ENCODE measurements around the gene SRRM1. TPM values are rescaled to one million over a fixed set of nuclear protein-coding genes. Genes with fewer than 3 reads are reported as not detected.

The SRRM1 gene
- total and polyA plus RNA-seq, 2 of the 8 experiments (the other 6 are each of a cell fraction or from before 2014, with no cell fraction given), result 77.1 to 255 TPM

DNA sequence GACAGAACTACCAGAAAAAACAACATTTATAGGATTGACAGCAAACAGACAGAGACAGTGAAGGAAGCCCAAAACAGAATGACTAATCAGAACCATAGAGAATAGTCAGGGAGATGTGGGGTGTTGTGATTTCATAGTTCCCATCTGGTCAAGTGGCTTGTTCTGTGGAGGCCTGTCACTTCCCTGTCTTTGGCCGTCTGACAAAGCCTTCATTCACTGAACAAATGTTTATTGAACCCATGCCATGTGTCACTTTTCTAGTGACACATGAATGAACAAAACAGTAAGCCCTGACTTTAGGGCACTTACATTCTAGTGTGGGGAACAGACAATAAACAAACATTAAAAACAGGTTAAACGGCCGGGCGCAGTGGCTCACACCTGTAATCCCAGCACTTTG is 3.2 kb upstream of the SRRM1 start:
- 0 out of 2 replicates have a peak overlapping the region, but pooled peaks have one; percentile 10 for H2BK20ac ChIP-seq (ENCODE audit: low read length)
- no peak overlapping the region for H3K4ac ChIP-seq (replicated peaks; ENCODE audit: insufficient read length, low read depth, low read length)
- no peak overlapping the region for H2BK5ac ChIP-seq (ENCODE audit: low read depth, low read length)
- no peak overlapping the region for H3K14ac ChIP-seq (ENCODE audit: insufficient read length)
- H2BK15ac ChIP-seq (ENCODE audit: low read length), result 0 out of 2 replicates have a peak overlapping the region, but pooled peaks have one; percentile 72
- no peak overlapping the region for H3K27ac ChIP-seq (ENCODE audit: low read depth, low read length)
- no peak overlapping the region for H3K4me2 ChIP-seq (ENCODE audit: insufficient read depth in 1 of 2, low read depth in 2 of 2, low read length in 2 of 2)
- no peak overlapping the region for H3K4me3 ChIP-seq (ENCODE audit: extremely low read depth in 1 of 4, insufficient read depth in 2 of 4, low read depth in 3 of 4, low read length in 4 of 4)
- no peak overlapping the region for H4K91ac ChIP-seq (replicated peaks; ENCODE audit: insufficient read length, low read length)
- no peaks in the 10 kb centered on the region for H3K27me3 ChIP-seq (replicated peaks in 1 of 4; ENCODE audit: control insufficient read depth in 3 of 4, extremely low read depth in 1 of 4, insufficient read depth in 3 of 4, low read length in 3 of 4)
- peaks cover 2 to 6% of the 10 kb centered on the region in 2 experiments for H4K20me1 ChIP-seq (replicated peaks in 1 of 2; ENCODE audit: control insufficient read depth in 1 of 2, insufficient read depth in 2 of 2, low read length in 2 of 2)
- no peak overlapping the region for H4K8ac ChIP-seq (ENCODE audit: extremely low read depth, insufficient read depth, low read length)
- TF ChIP-seq CBX5 (IDR thresholded peaks at IDR 0.05; ENCODE audit: low read depth, low read length), result no peak
- no peak for TF ChIP-seq JUN (IDR thresholded peaks at IDR 0.05; ENCODE audit: low read depth, low read length)
- no peak for TF ChIP-seq CTBP2 (IDR thresholded peaks at IDR 0.05; ENCODE audit: borderline replicate concordance, insufficient read depth, insufficient read length, low read length)
- no peak for TF ChIP-seq CEBPB (IDR thresholded peaks at IDR 0.05; ENCODE audit: low read depth, low read length)
- TF ChIP-seq RFX5 (IDR thresholded peaks at IDR 0.05; ENCODE audit: borderline replicate concordance, low read depth, low read length), result no peak
- no peak for TF ChIP-seq RAD21 (IDR thresholded peaks at IDR 0.05 in 1 of 2, conservative IDR thresholded peaks at IDR 0.05 in 1 of 2; ENCODE audit: low read depth in 2 of 2, low read length in 2 of 2)
- no peak for TF ChIP-seq ZNF274 (IDR thresholded peaks at IDR 0.05; ENCODE audit: borderline replicate concordance, extremely low read depth, low read length)
- no peak for TF ChIP-seq HDAC6 (IDR thresholded peaks at IDR 0.05; ENCODE audit: low read depth, low read length)
- no peak overlapping the region for H3K9ac ChIP-seq (replicated peaks in 1 of 4; ENCODE audit: extremely low read depth in 1 of 4, low read depth in 3 of 4, low read length in 3 of 4)
- H3K56ac ChIP-seq (replicated peaks; ENCODE audit: insufficient read length, low read depth, low read length), result no peak overlapping the region
- H2AFZ ChIP-seq (ENCODE audit: low read length), result no peak overlapping the region
- no peaks in the 10 kb centered on the region; a peak in 1 of 8 replicates for H3K36me3 ChIP-seq (ENCODE audit: control insufficient read depth in 2 of 4, insufficient read depth in 4 of 4, low read length in 3 of 4)
- no peak overlapping the region for H3K23ac ChIP-seq (ENCODE audit: insufficient read length)
- H3K23me2 ChIP-seq (ENCODE audit: low read depth, low read length), result peaks cover 7% of the 10 kb centered on the region
- no peak overlapping the region for H4K5ac ChIP-seq (ENCODE audit: insufficient read length, low read depth, low read length)
- no peak overlapping the region for H2BK12ac ChIP-seq (ENCODE audit: low read depth, low read length)
- no peak for FAIRE-seq
- WGBS, 2 experiments (ENCODE audit: extremely low coverage in 1 of 2, insufficient coverage in 1 of 2, insufficient read length in 1 of 2, insufficient replicate concordance in 2 of 2, low coverage in 1 of 2, low lambda C conversion rate in 2 of 2, missing lambda C conversion rate in 1 of 2), result 92% methylated on average over 4 of the region's 4 CpGs; no CpG with 5 or more reads in 1 of the 2 experiments
- H3K9me3 ChIP-seq (ENCODE audit: insufficient read depth in 2 of 2, low read depth in 1 of 2, low read length in 1 of 2), result no peaks in the 10 kb centered on the region
- no peak for DNase-seq (ENCODE audit: low read depth in 1 of 2, low spot score in 2 of 2)
- no peak overlapping the region for H2BK120ac ChIP-seq (replicated peaks; ENCODE audit: low read depth, low read length)
- H3K79me1 ChIP-seq (ENCODE audit: low read depth, low read length), result no peaks in the 10 kb centered on the region; the same call in 1 of the 2 replicates
- peaks cover 14 to 22% of the 10 kb centered on the region in 2 experiments for H3K79me2 ChIP-seq (ENCODE audit: control insufficient read depth in 1 of 2, insufficient read depth in 2 of 2, low read length in 2 of 2)
- CTCF ChIA-PET (ENCODE audit: partially characterized antibody), result interaction anchor here (1.0 to 1.1 kb wide), 2 partner anchors 53 to 94 kb away, joined by 3 read pairs; no protein-coding TSS in a partner anchor
- POLR2A ChIA-PET (ENCODE audit: partially characterized antibody), result interaction anchor here (1.0 kb wide), 1 partner anchor 39 kb away, joined by 3 read pairs; no protein-coding TSS in a partner anchor
- peaks cover 0 to 6% (median 4%) of the 10 kb centered on the region in 4 experiments; a peak in 5 of 7 replicates for H3K4me1 ChIP-seq (replicated peaks in 1 of 4; ENCODE audit: control insufficient read depth in 3 of 4, insufficient read depth in 4 of 4, low read length in 3 of 4)
- H2AK5ac ChIP-seq (ENCODE audit: low read depth, low read length), result no peak overlapping the region
- no peak overlapping the region for H3K18ac ChIP-seq (ENCODE audit: extremely low read depth, low read length)

Measured in H1 (cell line).